Lung (tissue), 12 donors: ENCODE results near the gene SLC12A1. TPM values are rescaled to one million over a fixed set of nuclear protein-coding genes. Genes with fewer than 3 reads are reported as not detected.

ENCODE experiments used
- ATAC-seq: fragments of 200-7000 bp; cut with Tn5 transposase; one replicate; pipeline ENCODE4 v1.9.1; 2020; ENCODE audit warnings: moderate number of reproducible peaks; ENCODE audit not compliant: insufficient read depth, low FRiP score
- DNase-seq, 3 donors: peaks; one replicate each; pipeline ENCODE4 v3.0.0-alpha.2; 2013 to 2017
- H3K27ac ChIP-seq, 2 donors: one replicate each; pipeline ENCODE4 v1.5.1; 2013; ENCODE audit warnings: mild to moderate bottlenecking in 2 of 2, moderate library complexity in 2 of 2, control low read depth in 1 of 2, inconsistent platforms in 1 of 2, low read depth in 1 of 2, low read length in 1 of 2
- H3K27me3 ChIP-seq, 3 donors: one replicate each; pipeline ENCODE4 v1.5.1; 2013; ENCODE audit warnings: low read length in 2 of 3; ENCODE audit not compliant: control insufficient read depth in 3 of 3, insufficient read depth in 3 of 3
- H3K36me3 ChIP-seq, 4 donors: one replicate each; pipeline ENCODE4 v1.5.1; 2013; ENCODE audit warnings: low read length in 4 of 4, mild to moderate bottlenecking in 1 of 4, moderate library complexity in 1 of 4; ENCODE audit not compliant: control insufficient read depth in 4 of 4, insufficient read depth in 4 of 4
- H3K4me1 ChIP-seq, 5 donors: one replicate each; pipeline ENCODE4 v1.5.1; 2013; ENCODE audit warnings: low read length in 5 of 5, mild to moderate bottlenecking in 2 of 5, moderate library complexity in 1 of 5; ENCODE audit not compliant: control insufficient read depth in 5 of 5, insufficient read depth in 5 of 5
- H3K4me3 ChIP-seq: one replicate; pipeline ENCODE4 v1.5.1; 2013; ENCODE audit warnings: mild to moderate bottlenecking, control low read depth, moderate library complexity
- H3K9ac ChIP-seq, 2 donors: one replicate each; pipeline ENCODE4 v1.5.1; 2013; ENCODE audit warnings: low read length in 2 of 2, control low read depth in 1 of 2; ENCODE audit not compliant: insufficient read depth in 1 of 2
- H3K9me3 ChIP-seq, 4 donors: one replicate each; pipeline ENCODE4 v1.5.1; 2013; ENCODE audit warnings: low read length in 3 of 4, mild to moderate bottlenecking in 1 of 4, moderate library complexity in 1 of 4; ENCODE audit not compliant: control insufficient read depth in 4 of 4, insufficient read depth in 3 of 4
- WGBS, 2 donors: extraction: QIAGEN DNeasy Blood & Tissue Kit; methylation state at CpG; one replicate each; pipeline ENCODE4 v1.1.7; 2013; 5-methylcytosine and 5-hydroxymethylcytosine counted together
- polyA plus RNA-seq, 2 donors: library from polyadenylated mRNA; stranded (reverse); fragments of 200-250 nt; gene quantifications; one replicate each; pipeline ENCODE4 v1.2.1, GENCODE V29; 2013
- total RNA-seq, 2 donors: library from RNA; depleted of rRNA in 1 of 2; stranded (reverse); fragments of >200 nt in 1 of 2; gene quantifications; one replicate each; pipeline ENCODE4 v1.2.1, GENCODE V29; 2014 to 2021
- TF ChIP-seq, protein P1 (sequence below): IDR thresholded peaks from 2 replicates; pipeline ENCODE4 v1.5.1; 2012; ENCODE audit warnings: mild to moderate bottlenecking; ENCODE audit errors: control extremely low read depth, extremely low read depth
- donor health status: control.
- donor health status: control.
- donor health status: Bipolar disorder and iron deficiency.
- donor health status: healthy.
- donor health status: DM: yes; HTN: yes; CAD: no.

Gene SLC12A1
- total and polyA plus RNA-seq, 4 donors, result 0.03 TPM; not detected in 3

DNA sequence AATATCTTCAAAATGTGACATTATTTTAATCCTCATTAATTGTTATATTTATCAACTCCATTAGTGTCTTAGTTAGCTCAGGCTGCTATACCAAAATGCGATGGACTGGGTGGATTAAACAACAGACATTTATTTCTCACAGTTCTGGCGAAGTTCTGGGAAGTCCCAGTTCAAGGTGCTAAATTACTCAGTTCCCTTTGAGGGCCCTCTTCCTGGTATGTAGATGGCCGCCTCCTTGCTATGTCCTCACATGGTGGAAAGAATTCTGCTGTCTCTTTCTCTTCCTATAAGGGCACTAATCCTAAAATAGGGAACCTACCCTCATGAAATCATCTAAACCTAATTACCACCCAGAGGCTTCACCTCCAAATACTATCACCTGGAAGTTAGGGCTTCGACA, 86.4 kb downstream of the SLC12A1 start:
- H3K4me3 ChIP-seq, result no peak overlapping the region
- no peak overlapping the region for H3K9ac ChIP-seq
- H3K27me3 ChIP-seq, result no peaks in the 10 kb centered on the region
- H3K4me1 ChIP-seq, result no peaks in the 10 kb centered on the region
- ATAC-seq (no peak), DNase-seq (no peak)
- no peaks in the 10 kb centered on the region for H3K36me3 ChIP-seq
- 84 to 94% methylated on average over 4 of the region's 4 CpGs for WGBS, 2 donors
- no peaks in the 10 kb centered on the region for H3K9me3 ChIP-seq
- TF ChIP-seq, protein P1, sequence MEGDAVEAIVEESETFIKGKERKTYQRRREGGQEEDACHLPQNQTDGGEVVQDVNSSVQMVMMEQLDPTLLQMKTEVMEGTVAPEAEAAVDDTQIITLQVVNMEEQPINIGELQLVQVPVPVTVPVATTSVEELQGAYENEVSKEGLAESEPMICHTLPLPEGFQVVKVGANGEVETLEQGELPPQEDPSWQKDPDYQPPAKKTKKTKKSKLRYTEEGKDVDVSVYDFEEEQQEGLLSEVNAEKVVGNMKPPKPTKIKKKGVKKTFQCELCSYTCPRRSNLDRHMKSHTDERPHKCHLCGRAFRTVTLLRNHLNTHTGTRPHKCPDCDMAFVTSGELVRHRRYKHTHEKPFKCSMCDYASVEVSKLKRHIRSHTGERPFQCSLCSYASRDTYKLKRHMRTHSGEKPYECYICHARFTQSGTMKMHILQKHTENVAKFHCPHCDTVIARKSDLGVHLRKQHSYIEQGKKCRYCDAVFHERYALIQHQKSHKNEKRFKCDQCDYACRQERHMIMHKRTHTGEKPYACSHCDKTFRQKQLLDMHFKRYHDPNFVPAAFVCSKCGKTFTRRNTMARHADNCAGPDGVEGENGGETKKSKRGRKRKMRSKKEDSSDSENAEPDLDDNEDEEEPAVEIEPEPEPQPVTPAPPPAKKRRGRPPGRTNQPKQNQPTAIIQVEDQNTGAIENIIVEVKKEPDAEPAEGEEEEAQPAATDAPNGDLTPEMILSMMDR, result no peak
- no peak overlapping the region for H3K27ac ChIP-seq

DNA sequence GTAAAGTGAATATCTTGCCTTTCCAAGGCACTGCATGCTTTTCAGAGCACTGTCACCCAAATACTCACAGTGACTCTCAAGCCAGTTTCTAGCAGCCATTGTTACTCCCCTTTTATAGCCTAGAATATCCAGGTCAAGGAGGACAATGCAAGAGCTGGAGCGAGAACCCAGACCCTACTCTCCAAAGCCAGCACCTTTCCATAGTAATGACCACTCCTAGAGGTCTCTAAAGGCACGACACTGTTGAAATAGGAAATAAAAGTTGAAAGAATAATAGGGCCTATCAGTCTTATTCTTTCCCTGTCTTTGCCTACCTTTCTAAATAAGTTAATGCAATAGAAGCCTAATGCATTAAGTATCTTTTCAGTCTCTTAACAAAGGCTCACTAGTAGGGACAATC, 91.6 kb downstream of the SLC12A1 start:
- WGBS, 2 donors, result 87 to 89% methylated on average over 2 of the region's 2 CpGs
- TF ChIP-seq, protein P1, result no peak

GRCh38 chr15:48298914-48299313, 92.8 kb downstream of the SLC12A1 start:
- Histone ChIP-seq H3K27ac (no peak overlapping the region), H3K27me3 (no peaks in the 10 kb centered on the region), H3K36me3 (no peaks in the 10 kb centered on the region), H3K9me3 (no peaks in the 10 kb centered on the region), H3K4me3 (no peak overlapping the region), H3K9ac (no peak overlapping the region), H3K4me1 (no peaks in the 10 kb centered on the region)
- TF ChIP-seq, protein P1, result no peak
- WGBS, 2 donors, result 55 to 60% methylated on average over 2 of the region's 2 CpGs
- ATAC-seq (no peak), DNase-seq (no peak)

More for the DNA sequence above, 91.6 kb downstream of the SLC12A1 start:
- no peak overlapping the region for H3K9ac ChIP-seq
- no peaks in the 10 kb centered on the region for H3K9me3 ChIP-seq
- H3K27ac ChIP-seq, result no peak overlapping the region
- ATAC-seq (no peak), DNase-seq (no peak)
- no peaks in the 10 kb centered on the region for H3K36me3 ChIP-seq
- H3K4me1 ChIP-seq, result no peaks in the 10 kb centered on the region
- no peak overlapping the region for H3K4me3 ChIP-seq
- H3K27me3 ChIP-seq, result no peaks in the 10 kb centered on the region

DNA sequence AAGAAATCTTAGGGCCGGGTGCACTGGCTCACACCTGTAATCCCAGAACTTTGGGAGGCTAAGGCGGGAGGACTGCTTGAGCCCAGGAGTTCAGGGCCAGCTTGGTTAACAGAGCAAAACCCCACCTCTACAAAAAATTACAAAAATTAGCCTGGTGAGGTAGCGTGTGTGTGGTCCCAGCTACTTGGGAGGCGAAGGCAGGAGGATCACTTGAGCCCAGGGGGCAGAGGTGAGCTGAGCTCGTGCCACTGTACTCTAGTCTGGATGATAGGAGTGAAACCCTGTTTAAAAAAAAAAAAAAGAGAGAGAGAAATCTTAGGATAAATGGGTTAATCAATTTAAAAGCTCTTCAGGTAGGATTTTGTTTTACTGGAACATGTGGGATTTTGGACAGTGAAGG, 93.9 kb downstream of the SLC12A1 start:
- Histone ChIP-seq H3K4me1 (no peaks in the 10 kb centered on the region), H3K4me3 (no peak overlapping the region), H3K36me3 (no peaks in the 10 kb centered on the region), H3K27ac (no peak overlapping the region), H3K9me3 (no peaks in the 10 kb centered on the region), H3K9ac (no peak overlapping the region), H3K27me3 (no peaks in the 10 kb centered on the region)
- DNase-seq (no peak), ATAC-seq (no peak)
- TF ChIP-seq, protein P1, result no peak
- WGBS, 2 donors, result 73 to 85% methylated on average over 5 of the region's 5 CpGs
